MV-4-11 (cell line): Measurements from ENCODE around the gene NCKAP5.

Experiments
- DNase-seq: peaks from one replicate; lab custom pipeline; 2025; lab: John Stamatoyannopoulos, UW

Gene NCKAP5

GRCh38 chr2:133378928-133379549, 189.2 kb downstream of the NCKAP5 start:
- no peak for DNase-seq

- DNase-seq = no peak
These were observed 189.9 kb downstream of the NCKAP5 start for GRCh38 chr2:133378386-133378785.

- DNase-seq = no peak
These were observed 190.7 kb downstream of the NCKAP5 start for GRCh38 chr2:133377599-133377998.

GRCh38 chr2:133377021-133377481, 191.2 kb downstream of the NCKAP5 start:
- DNase-seq = no peak

- DNase-seq = no peak
These were observed 193.5 kb downstream of the NCKAP5 start for GRCh38 chr2:133374781-133375180.

- DNase-seq = no peak
These were observed 197.0 kb downstream of the NCKAP5 start for GRCh38 chr2:133371286-133371685.

GRCh38 chr2:133369901-133370658, 198.2 kb downstream of the NCKAP5 start:
- DNase-seq = no peak

GRCh38 chr2:133365117-133365516, 203.1 kb downstream of the NCKAP5 start:
- DNase-seq = peak; percentile 30

- no peak for DNase-seq
These were observed 203.6 kb downstream of the NCKAP5 start for GRCh38 chr2:133364636-133365035.

- DNase-seq = no peak
These were observed 204.4 kb downstream of the NCKAP5 start for GRCh38 chr2:133363884-133364283.

GRCh38 chr2:133362061-133362476, 206.2 kb downstream of the NCKAP5 start:
- DNase-seq = no peak

- peak; percentile 69 for DNase-seq
These were observed 207.4 kb downstream of the NCKAP5 start for GRCh38 chr2:133360882-133361281.

GRCh38 chr2:133360190-133360589, 208.1 kb downstream of the NCKAP5 start:
- DNase-seq = no peak

- no peak for DNase-seq
These were observed 215.5 kb downstream of the NCKAP5 start for GRCh38 chr2:133352719-133353118.

GRCh38 chr2:133346654-133347053, 221.6 kb downstream of the NCKAP5 start:
- no peak for DNase-seq

GRCh38 chr2:133345638-133346037, 222.6 kb downstream of the NCKAP5 start:
- DNase-seq = no peak

- no peak for DNase-seq
These were observed 223.4 kb downstream of the NCKAP5 start for GRCh38 chr2:133344849-133345248.

- DNase-seq = no peak
These were observed 225.3 kb downstream of the NCKAP5 start for GRCh38 chr2:133343018-133343352.

- no peak for DNase-seq
These were observed 225.8 kb downstream of the NCKAP5 start for GRCh38 chr2:133342286-133343017.

- DNase-seq = no peak
These were observed 226.7 kb downstream of the NCKAP5 start for GRCh38 chr2:133341575-133341974.

GRCh38 chr2:133338224-133338623, 230.0 kb downstream of the NCKAP5 start:
- DNase-seq = no peak

- DNase-seq = no peak
These were observed 233.3 kb downstream of the NCKAP5 start for GRCh38 chr2:133334923-133335322.

GRCh38 chr2:133333181-133333580, 235.1 kb downstream of the NCKAP5 start:
- DNase-seq = no peak
